ENCODE data around the gene RASAL1.

DNA sequence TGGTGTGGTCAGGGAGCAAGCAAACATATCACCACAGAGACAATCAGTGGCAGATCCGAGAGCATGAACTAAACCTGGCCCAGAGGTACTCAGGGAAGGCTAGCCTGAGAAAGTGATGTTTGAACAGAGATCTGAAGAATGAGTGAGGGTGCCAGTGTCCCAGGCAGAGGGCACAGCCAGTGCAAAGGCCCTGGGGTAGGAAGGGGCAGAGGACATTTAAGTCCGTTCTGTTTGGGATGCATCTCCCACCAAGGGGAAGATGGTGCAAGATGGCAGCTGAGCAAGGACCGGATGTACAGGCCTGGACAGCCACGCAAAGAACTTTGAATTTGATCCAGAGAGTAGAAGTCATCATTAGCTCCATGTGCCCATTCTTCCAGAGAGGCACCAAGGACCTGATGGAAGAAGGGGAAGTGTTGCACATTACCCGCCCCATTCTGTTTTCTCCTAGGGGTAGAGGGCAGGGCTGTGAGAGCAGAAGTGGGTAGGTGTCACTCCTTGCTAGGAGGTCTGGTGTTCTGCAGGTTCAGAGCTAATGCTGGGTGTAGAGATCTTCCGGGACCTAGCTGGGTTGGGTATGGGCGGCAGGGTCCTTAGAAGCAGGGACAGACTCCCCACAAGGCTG is 75.1 kb downstream of the RASAL1 start:
- TF ChIP-seq, protein P1, sequence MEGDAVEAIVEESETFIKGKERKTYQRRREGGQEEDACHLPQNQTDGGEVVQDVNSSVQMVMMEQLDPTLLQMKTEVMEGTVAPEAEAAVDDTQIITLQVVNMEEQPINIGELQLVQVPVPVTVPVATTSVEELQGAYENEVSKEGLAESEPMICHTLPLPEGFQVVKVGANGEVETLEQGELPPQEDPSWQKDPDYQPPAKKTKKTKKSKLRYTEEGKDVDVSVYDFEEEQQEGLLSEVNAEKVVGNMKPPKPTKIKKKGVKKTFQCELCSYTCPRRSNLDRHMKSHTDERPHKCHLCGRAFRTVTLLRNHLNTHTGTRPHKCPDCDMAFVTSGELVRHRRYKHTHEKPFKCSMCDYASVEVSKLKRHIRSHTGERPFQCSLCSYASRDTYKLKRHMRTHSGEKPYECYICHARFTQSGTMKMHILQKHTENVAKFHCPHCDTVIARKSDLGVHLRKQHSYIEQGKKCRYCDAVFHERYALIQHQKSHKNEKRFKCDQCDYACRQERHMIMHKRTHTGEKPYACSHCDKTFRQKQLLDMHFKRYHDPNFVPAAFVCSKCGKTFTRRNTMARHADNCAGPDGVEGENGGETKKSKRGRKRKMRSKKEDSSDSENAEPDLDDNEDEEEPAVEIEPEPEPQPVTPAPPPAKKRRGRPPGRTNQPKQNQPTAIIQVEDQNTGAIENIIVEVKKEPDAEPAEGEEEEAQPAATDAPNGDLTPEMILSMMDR (conservative IDR thresholded peaks at IDR 0.05; ENCODE audit: low read depth in 2 of 2): no peak
- TF ChIP-seq EZH2 (IDR thresholded peaks at IDR 0.05; ENCODE audit: low read depth, unreplicated experiment): no peak
- TF ChIP-seq EZH2phosphoT487 (IDR thresholded peaks at IDR 0.05; ENCODE audit: unreplicated experiment): no peak
- TF ChIP-seq, protein P2, sequence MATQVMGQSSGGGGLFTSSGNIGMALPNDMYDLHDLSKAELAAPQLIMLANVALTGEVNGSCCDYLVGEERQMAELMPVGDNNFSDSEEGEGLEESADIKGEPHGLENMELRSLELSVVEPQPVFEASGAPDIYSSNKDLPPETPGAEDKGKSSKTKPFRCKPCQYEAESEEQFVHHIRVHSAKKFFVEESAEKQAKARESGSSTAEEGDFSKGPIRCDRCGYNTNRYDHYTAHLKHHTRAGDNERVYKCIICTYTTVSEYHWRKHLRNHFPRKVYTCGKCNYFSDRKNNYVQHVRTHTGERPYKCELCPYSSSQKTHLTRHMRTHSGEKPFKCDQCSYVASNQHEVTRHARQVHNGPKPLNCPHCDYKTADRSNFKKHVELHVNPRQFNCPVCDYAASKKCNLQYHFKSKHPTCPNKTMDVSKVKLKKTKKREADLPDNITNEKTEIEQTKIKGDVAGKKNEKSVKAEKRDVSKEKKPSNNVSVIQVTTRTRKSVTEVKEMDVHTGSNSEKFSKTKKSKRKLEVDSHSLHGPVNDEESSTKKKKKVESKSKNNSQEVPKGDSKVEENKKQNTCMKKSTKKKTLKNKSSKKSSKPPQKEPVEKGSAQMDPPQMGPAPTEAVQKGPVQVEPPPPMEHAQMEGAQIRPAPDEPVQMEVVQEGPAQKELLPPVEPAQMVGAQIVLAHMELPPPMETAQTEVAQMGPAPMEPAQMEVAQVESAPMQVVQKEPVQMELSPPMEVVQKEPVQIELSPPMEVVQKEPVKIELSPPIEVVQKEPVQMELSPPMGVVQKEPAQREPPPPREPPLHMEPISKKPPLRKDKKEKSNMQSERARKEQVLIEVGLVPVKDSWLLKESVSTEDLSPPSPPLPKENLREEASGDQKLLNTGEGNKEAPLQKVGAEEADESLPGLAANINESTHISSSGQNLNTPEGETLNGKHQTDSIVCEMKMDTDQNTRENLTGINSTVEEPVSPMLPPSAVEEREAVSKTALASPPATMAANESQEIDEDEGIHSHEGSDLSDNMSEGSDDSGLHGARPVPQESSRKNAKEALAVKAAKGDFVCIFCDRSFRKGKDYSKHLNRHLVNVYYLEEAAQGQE (IDR thresholded peaks at IDR 0.05; ENCODE audit: unreplicated experiment): no peak
- TF ChIP-seq ETS1 (IDR thresholded peaks at IDR 0.05): no peak
- TF ChIP-seq POLR2AphosphoS5 (IDR thresholded peaks at IDR 0.05; ENCODE audit: low read depth): no peak
- TF ChIP-seq ZNF462 (CRISPR knock-in tag; IDR thresholded peaks at IDR 0.05): no peak
- no peak for TF ChIP-seq STAT1 (IDR thresholded peaks at IDR 0.05; ENCODE audit: unreplicated experiment)
- TF ChIP-seq JUNB (IDR thresholded peaks at IDR 0.05; ENCODE audit: unreplicated experiment): no peak
- TF ChIP-seq ZNF331 (CRISPR knock-in tag; IDR thresholded peaks at IDR 0.05; ENCODE audit: low read depth): no peak
- no peak for TF ChIP-seq ZNF114 (CRISPR knock-in tag; IDR thresholded peaks at IDR 0.05)
- TF ChIP-seq CREB1 (CRISPR knock-in tag; IDR thresholded peaks at IDR 0.05; ENCODE audit: low read depth): no peak
- TF ChIP-seq NANOG (IDR thresholded peaks at IDR 0.05; ENCODE audit: borderline replicate concordance): no peak

Data from GM23338 (cell line).